Measurements from ENCODE around the gene SYS1. TPM values are rescaled to one million over a fixed set of nuclear protein-coding genes. Genes with fewer than 3 reads are reported as not detected.

Gene SYS1
- total RNA-seq, result 18.8 and 26.3 TPM in 2 replicates

DNA sequence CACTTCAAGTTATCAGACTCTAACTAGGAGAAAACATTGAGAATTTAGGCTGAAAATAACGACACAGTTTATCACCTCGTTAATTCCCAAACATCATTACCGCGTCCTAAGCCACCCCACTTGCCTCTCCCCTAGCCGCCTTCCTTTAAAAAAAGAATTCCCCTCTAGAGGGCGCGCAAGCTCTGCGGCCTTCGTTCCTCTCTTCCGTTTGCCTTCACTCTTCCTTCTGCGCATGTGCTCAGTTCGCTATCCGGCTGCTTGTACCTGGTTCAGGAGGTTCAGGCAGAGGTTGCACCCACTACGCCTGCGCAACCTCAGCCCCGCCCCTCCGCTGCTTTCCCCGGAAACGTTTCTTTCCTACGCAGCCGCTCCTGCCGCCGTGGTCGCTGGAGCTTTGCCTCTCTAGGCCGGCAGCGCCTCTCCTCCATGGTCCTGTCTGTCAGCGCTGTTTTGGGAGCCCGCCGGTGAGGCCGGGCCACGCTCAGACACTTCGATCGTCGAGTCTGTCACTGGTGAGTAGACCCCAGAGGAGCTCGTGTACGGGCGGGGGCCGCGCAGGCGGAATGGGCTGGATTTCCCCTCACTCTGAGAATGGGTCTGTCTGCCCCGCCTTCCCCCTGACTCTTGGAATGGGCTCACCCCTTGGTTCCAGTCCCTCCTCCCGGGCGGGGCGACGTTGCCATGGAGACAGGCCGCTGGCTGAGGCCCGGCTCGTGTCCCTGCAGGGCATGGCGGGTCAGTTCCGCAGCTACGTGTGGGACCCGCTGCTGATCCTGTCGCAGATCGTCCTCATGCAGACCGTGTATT lies at the start of gene SYS1:
Gene SYS1 (plus strand): TSS at position 353 of the 807 bp plus-strand sequence. CDS start 376 bp downstream, at position 729.

DNA sequence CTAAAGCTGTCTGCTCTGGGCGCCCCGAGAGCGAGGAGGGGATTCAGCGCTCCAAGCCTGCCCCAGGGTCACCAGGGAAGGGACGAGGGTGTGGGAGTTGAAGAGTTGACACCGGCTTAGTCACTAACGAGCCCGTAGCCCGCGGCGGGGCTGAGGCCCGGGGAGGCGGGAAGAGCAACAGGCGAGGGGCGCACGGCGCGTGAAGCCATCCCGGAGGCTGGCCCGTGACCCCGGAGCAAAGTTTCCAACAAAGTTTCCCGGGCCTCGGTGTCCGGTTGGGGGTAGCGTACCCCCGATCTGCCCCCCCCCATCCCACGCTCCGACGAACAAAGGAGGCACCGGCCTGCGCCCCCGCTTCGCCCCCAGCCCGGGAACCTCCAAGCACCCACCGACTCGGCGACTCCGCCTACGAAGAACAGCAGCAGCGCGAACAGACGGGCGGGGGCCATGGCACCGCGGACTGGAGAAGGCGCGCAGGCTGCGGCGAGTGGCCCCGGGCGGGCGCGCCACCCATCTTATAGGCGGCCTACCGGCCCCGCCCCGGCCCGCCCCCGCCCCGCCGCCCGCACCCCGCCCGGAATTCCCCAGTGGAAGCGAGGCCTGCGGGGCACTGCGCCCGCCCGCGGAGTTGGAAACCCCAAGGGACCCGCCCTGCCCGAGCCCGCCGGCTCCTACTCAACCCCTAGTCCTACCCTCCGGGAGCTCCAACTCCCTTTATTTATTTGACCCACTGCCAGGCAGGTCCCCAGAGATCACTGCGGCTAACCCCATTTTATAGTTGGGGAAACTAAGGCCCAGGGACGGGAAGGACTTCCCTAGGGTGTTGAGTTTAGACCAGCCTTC lies 14.8 kb upstream of the SYS1 start, which contains the start of gene SDC4:
Gene SDC4 (minus strand): TSS at position 489 of the 843 bp plus-strand sequence. CDS start 40 bp downstream, at position 449.

DNA sequence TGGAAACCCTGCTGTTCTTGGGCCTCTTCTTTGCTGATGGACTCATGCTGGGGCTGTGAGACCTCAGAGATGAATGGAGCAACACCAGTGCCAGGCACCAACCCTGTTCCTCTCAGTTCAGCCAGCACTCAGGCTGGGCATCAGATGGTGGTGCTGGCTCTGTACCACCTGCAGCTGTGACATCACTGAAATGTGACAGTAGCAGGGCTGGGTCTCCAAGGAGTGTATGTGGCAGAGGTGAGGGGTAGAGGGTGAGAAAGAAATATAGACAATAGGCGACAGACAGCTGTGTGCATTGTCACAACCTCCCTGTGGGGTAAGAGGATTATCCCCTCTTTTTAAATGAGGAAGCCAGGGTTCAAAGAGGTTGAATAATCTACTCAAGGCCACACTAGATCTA lies 15.2 kb downstream of the SYS1 start, which contains the start of gene TP53TG5:
Gene TP53TG5 (minus strand): TSS at position 135 of the 400 bp plus-strand sequence. CDS start 89 bp downstream, at position 46.

DNA sequence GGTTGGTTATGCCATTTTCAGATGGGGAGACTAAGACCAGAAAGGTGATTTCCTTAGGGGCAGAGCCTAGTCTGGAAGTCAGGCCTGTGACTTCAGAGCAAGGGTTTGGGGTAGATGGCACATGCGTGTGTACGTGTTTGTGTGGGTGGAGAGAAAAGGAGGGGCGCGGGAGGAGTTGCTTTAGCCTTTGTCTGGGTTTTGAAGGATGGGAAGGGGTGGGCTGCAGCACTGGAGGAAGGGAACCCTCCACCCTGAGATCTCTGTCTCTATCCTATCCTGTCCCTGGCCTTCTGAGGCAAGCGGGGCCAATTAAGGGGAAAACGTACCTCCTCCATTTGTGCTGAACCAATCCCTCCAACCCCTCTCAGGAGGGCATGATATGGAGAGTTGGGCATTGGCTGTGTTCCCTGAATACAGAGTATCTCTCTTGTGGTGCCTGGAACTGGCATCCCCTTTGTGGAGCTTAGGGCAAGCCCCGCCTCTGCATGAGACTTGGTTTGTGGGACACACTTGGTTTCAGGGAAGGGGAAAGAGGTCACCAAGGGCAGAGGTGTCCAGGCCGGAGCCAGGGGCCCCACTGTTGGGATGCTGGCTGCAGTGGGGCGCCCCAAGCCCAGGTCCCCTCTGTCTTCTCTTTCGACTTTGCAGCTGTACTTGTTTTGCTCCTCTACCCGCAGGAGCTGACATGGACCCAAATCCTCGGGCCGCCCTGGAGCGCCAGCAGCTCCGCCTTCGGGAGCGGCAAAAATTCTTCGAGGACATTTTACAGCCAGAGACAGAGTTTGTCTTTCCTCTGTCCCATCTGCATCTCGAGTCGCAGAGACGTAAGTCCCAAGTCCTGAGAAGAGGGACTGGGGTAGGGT lies 45.1 kb downstream of the SYS1 start, which contains the start of gene DBNDD2:
Gene DBNDD2 (plus strand): TSS at position 507 of the 863 bp plus-strand sequence. CDS start 179 bp downstream, at position 686.

DNA sequence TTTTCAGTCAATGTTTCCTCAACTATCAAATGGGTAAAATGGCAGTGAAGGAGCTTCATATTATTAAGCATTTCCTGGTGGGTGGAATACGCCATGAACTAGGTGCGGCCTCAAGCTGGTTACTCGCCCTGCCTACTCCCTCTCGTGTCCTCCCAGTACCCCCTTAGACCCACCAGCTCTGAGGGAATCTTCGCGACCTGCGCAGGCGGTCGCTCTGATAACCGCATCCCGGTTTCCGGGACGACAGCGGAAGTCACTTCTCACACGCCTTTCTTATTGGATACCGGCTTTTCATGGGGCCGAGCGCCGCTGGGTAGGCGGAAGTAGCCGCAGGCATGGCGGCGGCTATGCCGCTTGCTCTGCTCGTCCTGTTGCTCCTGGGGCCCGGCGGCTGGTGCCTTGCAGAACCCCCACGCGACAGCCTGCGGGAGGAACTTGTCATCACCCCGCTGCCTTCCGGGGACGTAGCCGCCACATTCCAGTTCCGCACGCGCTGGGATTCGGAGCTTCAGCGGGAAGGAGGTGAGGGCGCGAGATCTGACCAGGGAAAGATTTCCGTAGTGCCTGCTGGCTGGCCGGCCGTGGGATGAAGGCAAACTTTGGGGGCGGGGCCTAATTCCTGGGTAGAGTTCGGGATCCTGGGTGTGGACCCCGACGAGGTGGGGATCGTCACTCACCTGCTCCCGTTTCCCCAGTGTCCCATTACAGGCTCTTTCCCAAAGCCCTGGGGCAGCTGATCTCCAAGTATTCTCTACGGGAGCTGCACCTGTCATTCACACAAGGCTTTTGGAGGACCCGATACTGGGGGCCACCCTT lies 53.1 kb downstream of the SYS1 start, which contains the start of gene PIGT:
Gene PIGT (plus strand): TSS at position 320 of the 816 bp plus-strand sequence. CDS start 16 bp downstream, at position 336.

Other genes with a start within 250 kb of the SYS1 start
- 0.56 and 1.2 TPM in 2 replicates for gene WFDC5, start 248.0 kb upstream of the SYS1 start, total RNA-seq
- not detected in 2 replicates for gene WFDC12, start 238.7 kb upstream of the SYS1 start, total RNA-seq
- 53.8 and 117 TPM in 2 replicates for gene PI3, start 188.3 kb upstream of the SYS1 start, total RNA-seq
- gene SEMG1, start 156.1 kb upstream of the SYS1 start, total RNA-seq, result not detected in 2 replicates
- not detected in 2 replicates for gene SEMG2, start 141.8 kb upstream of the SYS1 start, total RNA-seq
- gene SLPI, start 108.6 kb upstream of the SYS1 start, total RNA-seq, result 466 and 502 TPM in 2 replicates
- gene RBPJL, start 56.3 kb upstream of the SYS1 start, total RNA-seq, result not detected in 2 replicates
- 0.05 TPM in 1 of 2 replicates, not detected in the other for gene MATN4, start 54.9 kb upstream of the SYS1 start, total RNA-seq
- 226 and 235 TPM in 2 replicates for gene SDC4, start 14.7 kb upstream of the SYS1 start, total RNA-seq
- gene TP53TG5, start 15.2 kb downstream of the SYS1 start, total RNA-seq, result not detected in 2 replicates
- 28.2 and 28.3 TPM in 2 replicates for gene DBNDD2, start 45.1 kb downstream of the SYS1 start, total RNA-seq
- gene PIGT, start 53.0 kb downstream of the SYS1 start, total RNA-seq, result 43.3 and 68.6 TPM in 2 replicates
- 1.3 and 4.9 TPM in 2 replicates for gene WFDC2, start 106.6 kb downstream of the SYS1 start, total RNA-seq
- gene SPINT3, start 152.5 kb downstream of the SYS1 start, total RNA-seq, result not detected in 2 replicates
- not detected in 2 replicates for gene WFDC6, start 176.3 kb downstream of the SYS1 start, total RNA-seq
- not detected in 2 replicates for gene EPPIN, start 184.2 kb downstream of the SYS1 start, total RNA-seq
- not detected in 2 replicates for gene WFDC8, start 216.1 kb downstream of the SYS1 start, total RNA-seq